Activated CD8-positive, alpha-beta T cell treated with anti-CD3 and anti-CD28 coated beads, Interleukin-2, amount 10 ng/mL, durations not matched to agents 7 days and 5 days (primary cell): Measurements from ENCODE around the gene KCNAB1. TPM values are rescaled to one million over a fixed set of nuclear protein-coding genes. Genes with fewer than 3 reads are reported as not detected.

ENCODE experiments used
- ATAC-seq: fragments of 150-1000 bp; cut with Tn5 transposase; one replicate; pipeline ENCODE4 v1.10.0; 2021; ENCODE audit warnings: moderate library complexity
- CTCF ChIA-PET: fragments of 350-600 bp; sonication (Branson Sonifier 250); formaldehyde crosslinking; loops from one replicate; lab custom pipeline; 2021; ENCODE audit warnings: antibody characterized with exemption; lab: Charles Lee
- POLR2A ChIA-PET: fragments of 350-600 bp; sonication (Branson Sonifier 250); formaldehyde crosslinking; loops from one replicate; lab custom pipeline; 2021; ENCODE audit warnings: antibody characterized with exemption; lab: Charles Lee
- DNase-seq: peaks from one replicate; pipeline ENCODE4 v3.0.0-alpha.2; 2020
- H3K27ac Mint-ChIP-seq: one replicate; pipeline ENCODE4 v1.8.0; 2021; ENCODE audit warnings: mild to moderate bottlenecking, mixed read lengths
- H3K27me3 Mint-ChIP-seq: one replicate; pipeline ENCODE4 v1.8.0; 2021; ENCODE audit warnings: low read depth, mixed read lengths
- H3K36me3 Mint-ChIP-seq: one replicate; pipeline ENCODE4 v1.8.0; 2021; ENCODE audit warnings: low read depth, mixed read lengths
- H3K4me1 Mint-ChIP-seq: one replicate; pipeline ENCODE4 v1.8.0; 2021; ENCODE audit warnings: low read depth, mixed read lengths
- H3K4me3 Mint-ChIP-seq: one replicate; pipeline ENCODE4 v1.8.0; 2021; ENCODE audit warnings: mild to moderate bottlenecking, mixed read lengths
- H3K9me3 Mint-ChIP-seq: one replicate; pipeline ENCODE4 v1.8.0; 2022; ENCODE audit warnings: mixed read lengths; ENCODE audit not compliant: insufficient read depth
- total RNA-seq, 2 experiments: library from RNA; stranded (reverse); gene quantifications; one replicate each; pipeline ENCODE4 v1.2.3, GENCODE V29; 2021

The KCNAB1 gene
- total RNA-seq, 2 experiments from 2014 or later: 0.08 TPM; not detected in 1

DNA sequence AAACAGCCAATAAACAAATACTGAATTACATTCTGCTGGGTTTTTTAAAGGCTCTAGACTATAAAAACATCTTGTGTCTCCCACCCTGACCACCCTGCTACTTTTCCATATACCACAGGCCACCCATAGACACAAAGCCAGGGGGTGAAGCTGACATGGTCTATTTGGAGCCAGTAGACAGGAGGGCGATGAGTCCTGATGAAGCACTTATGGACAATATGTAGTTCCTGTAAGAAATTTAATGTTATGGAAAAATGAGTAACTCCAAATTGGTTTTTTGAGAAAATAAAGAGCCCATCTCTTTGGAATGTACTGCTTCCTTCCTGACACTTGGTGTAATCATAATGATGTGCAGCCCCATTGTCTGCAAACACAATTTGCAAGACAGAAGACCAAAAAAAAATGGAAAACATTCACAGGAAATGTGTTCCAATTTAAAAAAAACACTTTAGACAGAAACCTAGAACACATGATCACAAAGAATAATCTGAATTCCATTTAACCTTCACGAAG is 422.7 kb downstream of the KCNAB1 start:
- POLR2A ChIA-PET: interaction anchor here (0.7 to 1.4 kb wide), 3 partner anchors 11 to 553 kb away, joined by 3 to 7 read pairs (median 3); partner anchors contain the start of gene SSR3
- ATAC-seq: no peak
- H3K36me3 Mint-ChIP-seq: peaks cover 63% of the 10 kb centered on the region
- H3K27ac Mint-ChIP-seq: peak overlapping the region; percentile 3
- H3K27me3 Mint-ChIP-seq: no peaks in the 10 kb centered on the region
- CTCF ChIA-PET: interaction anchor here (0.6 to 4.0 kb wide), 13 partner anchors 8 to 594 kb away, joined by 3 to 23 read pairs (median 4); partner anchors contain the start of gene SSR3
- no peak overlapping the region for H3K4me3 Mint-ChIP-seq
- peaks cover 21% of the 10 kb centered on the region for H3K4me1 Mint-ChIP-seq
- DNase-seq: no peak
- no peaks in the 10 kb centered on the region for H3K9me3 Mint-ChIP-seq

DNA sequence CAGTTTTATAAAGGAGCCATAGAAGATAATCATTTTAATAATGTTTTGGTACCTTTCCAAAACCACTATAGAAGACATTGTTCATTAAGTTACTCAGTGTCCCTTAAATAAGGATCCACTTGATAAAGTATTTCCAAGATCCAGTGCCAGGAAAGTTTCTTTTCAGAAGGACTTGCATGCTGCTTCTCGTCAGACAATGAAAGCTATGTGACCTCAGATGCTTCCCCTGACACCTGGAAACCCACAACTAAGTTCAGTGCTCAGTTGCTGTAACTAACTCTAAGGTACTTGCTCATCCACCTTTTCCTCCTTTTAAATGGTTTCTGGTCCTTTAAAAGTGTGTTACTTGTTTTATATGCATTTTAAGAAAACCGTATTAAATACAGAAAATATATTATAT is 427.3 kb downstream of the KCNAB1 start:
- POLR2A ChIA-PET: interaction anchor here (0.7 kb wide), 1 partner anchor 126 kb away, joined by 3 read pairs; the partner anchor contains the start of gene TIPARP

DNA sequence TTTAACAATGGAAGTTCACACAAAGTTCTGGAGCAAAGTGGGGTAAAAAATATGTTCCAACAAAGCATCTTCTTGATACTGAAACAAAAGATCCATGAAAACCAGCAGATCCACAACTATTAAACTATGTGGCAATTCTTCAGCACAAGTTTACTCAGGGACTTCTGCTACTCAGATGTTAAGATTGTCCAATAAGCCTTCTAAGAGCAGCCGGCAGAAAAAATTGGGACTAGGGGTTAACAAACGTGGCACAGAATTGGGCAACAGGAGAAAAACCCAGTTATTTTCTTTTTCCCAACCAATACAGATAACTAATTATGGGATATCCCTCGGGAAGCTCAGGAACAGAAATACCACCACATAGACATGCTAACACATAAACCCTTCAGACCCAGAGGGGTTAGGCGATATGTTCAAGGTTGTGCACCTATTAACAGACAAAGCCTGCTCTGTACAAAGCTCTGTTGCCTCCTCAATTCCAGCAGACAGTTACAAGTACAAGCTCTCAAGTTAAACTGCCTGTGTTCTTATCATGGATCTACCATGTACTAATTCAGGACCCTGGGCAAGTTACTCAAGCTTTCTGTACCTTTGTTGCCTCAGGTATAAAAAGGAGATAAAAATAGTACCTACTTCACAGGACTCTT is 427.8 kb downstream of the KCNAB1 start:
- H3K27ac Mint-ChIP-seq: no peak overlapping the region
- H3K4me3 Mint-ChIP-seq: no peak overlapping the region
- no peak for DNase-seq
- H3K9me3 Mint-ChIP-seq: no peaks in the 10 kb centered on the region
- H3K36me3 Mint-ChIP-seq: peaks cover 82% of the 10 kb centered on the region
- H3K4me1 Mint-ChIP-seq: peaks cover 57% of the 10 kb centered on the region
- ATAC-seq: no peak
- no peaks in the 10 kb centered on the region for H3K27me3 Mint-ChIP-seq
- ChIA-PET POLR2A (interaction anchor here (0.7 kb wide), 1 partner anchor 126 kb away, joined by 3 read pairs; the partner anchor contains the start of gene TIPARP), CTCF (interaction anchor here (0.7 to 1.1 kb wide), 5 partner anchors 38 to 589 kb away, joined by 3 to 4 read pairs (median 3); partner anchors contain the start of gene TIPARP)

More for the DNA sequence above, 427.3 kb downstream of the KCNAB1 start:
- CTCF ChIA-PET: interaction anchor here (1.1 kb wide), 1 partner anchor 135 kb away, joined by 3 read pairs; no protein-coding TSS in a partner anchor
- Mint-ChIP-seq H3K36me3 (peaks cover 82% of the 10 kb centered on the region), H3K27ac (no peak overlapping the region), H3K4me1 (peaks cover 52% of the 10 kb centered on the region), H3K4me3 (no peak overlapping the region), H3K9me3 (no peaks in the 10 kb centered on the region), H3K27me3 (no peaks in the 10 kb centered on the region)
- no peak for ATAC-seq
- DNase-seq: no peak

DNA sequence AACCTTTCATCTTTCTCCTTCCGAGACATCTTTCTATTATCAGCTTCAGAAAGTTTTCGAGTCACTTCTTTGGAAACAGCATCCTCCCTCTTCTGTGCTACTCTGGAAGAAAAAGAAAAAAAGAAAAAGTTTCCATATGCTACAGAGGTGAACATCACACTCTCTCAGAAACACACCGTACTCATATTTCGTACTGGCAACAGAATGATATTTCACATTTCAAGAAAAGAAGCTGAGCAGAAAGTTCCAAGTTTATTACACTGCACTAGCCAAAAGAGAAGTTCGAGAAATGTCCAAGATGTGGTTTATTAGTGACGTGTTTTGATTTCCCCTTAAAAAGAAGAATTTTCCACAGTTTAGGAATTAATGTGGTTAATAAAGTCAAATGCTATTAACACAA is 428.5 kb downstream of the KCNAB1 start:
- ChIA-PET CTCF (interaction anchor here (0.7 to 1.3 kb wide), 7 partner anchors 8 to 588 kb away, joined by 3 to 5 read pairs (median 3); partner anchors contain the start of gene TIPARP), POLR2A (no interaction called here)
- Mint-ChIP-seq H3K4me1 (peaks cover 64% of the 10 kb centered on the region), H3K4me3 (no peak overlapping the region), H3K27ac (no peak overlapping the region), H3K27me3 (no peaks in the 10 kb centered on the region), H3K36me3 (peaks cover 85% of the 10 kb centered on the region), H3K9me3 (no peaks in the 10 kb centered on the region)
- no peak for DNase-seq
- ATAC-seq: no peak

DNA sequence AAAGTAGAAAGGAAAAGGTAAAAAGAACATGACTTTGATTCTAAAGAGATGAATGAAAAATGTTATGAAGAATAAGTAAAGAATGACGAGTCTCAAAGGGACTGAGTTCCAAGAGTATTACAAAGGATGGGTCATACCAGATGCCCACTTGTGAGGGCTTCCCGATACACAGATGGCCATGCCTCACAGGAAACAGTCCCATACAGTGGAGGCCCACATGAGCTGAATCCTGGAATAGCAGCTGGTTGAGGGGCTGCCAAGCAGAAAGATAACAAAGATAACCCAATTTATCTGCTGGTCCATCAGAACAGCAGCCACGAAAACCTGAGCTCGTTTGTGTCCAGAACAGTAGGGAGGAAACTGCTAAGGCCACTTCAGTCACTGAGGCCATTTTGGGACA is 430.9 kb downstream of the KCNAB1 start:
- ATAC-seq (no peak), DNase-seq (no peak)
- peaks cover 67% of the 10 kb centered on the region for H3K4me1 Mint-ChIP-seq
- no peaks in the 10 kb centered on the region for H3K27me3 Mint-ChIP-seq
- ChIA-PET POLR2A (no interaction called here), CTCF (interaction anchor here (1.0 to 4.1 kb wide), 3 partner anchors 9 to 123 kb away, joined by 3 to 14 read pairs (median 4); partner anchors contain the start of gene TIPARP)
- no peak overlapping the region for H3K4me3 Mint-ChIP-seq
- H3K36me3 Mint-ChIP-seq: peaks cover 77% of the 10 kb centered on the region
- H3K9me3 Mint-ChIP-seq: no peaks in the 10 kb centered on the region
- no peak overlapping the region for H3K27ac Mint-ChIP-seq

DNA sequence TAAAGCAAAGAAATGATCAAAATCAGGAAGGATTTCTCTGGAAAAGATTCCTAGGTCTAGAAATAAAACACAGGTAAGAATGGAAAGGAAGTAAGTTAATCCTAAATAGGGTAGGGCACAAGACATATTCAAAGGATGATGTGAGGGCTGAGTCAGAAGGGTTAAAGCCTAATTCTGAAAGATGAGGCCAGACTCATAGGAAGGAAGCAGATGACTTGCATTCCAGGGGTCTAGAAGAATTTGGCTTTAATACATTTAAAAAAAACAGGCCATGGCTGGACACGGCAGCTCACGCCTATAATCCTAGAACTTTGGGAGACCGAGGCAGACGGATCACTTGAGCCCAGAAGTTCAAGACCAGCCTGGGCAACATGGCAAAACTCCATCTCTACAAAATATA is 431.4 kb downstream of the KCNAB1 start:
- Mint-ChIP-seq H3K4me3 (no peak overlapping the region), H3K36me3 (peaks cover 72% of the 10 kb centered on the region), H3K27ac (no peak overlapping the region), H3K4me1 (peaks cover 63% of the 10 kb centered on the region), H3K9me3 (no peaks in the 10 kb centered on the region), H3K27me3 (no peaks in the 10 kb centered on the region)
- POLR2A ChIA-PET: no interaction called here
- DNase-seq: no peak
- CTCF ChIA-PET: interaction anchor here (1.0 to 4.1 kb wide), 3 partner anchors 9 to 122 kb away, joined by 3 to 14 read pairs (median 4); partner anchors contain the start of gene TIPARP
- ATAC-seq: no peak

DNA sequence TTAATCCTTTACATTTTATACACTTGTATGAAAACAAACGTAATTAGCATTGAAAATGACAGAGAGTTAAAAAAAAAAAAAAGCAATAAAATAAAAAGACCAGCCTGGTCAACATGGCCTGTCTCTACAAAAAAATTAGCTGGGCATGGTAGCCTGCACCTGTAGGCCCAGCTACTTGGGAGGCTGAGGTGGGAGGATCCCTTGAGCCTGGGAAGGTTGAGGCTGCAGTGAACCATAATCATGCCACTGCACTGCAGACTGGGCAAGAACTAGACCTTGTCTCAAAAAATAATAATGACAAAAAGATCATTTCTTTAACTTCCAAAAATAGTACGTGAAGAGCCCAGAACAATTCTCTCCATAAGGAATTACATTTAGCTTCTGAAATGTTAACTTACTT is 432.6 kb downstream of the KCNAB1 start:
- H3K36me3 Mint-ChIP-seq: peaks cover 59% of the 10 kb centered on the region
- DNase-seq (no peak), ATAC-seq (no peak)
- no peaks in the 10 kb centered on the region for H3K9me3 Mint-ChIP-seq
- no peaks in the 10 kb centered on the region for H3K27me3 Mint-ChIP-seq
- H3K4me3 Mint-ChIP-seq: peak overlapping the region; percentile 97
- H3K4me1 Mint-ChIP-seq: peaks cover 56% of the 10 kb centered on the region
- ChIA-PET POLR2A (interaction anchor here (3.5 kb wide), 1 partner anchor 121 kb away, joined by 41 read pairs; the partner anchor contains the start of gene TIPARP), CTCF (interaction anchor here (0.8 to 4.1 kb wide), 5 partner anchors 12 to 578 kb away, joined by 3 to 24 read pairs (median 4); partner anchors contain the start of gene TIPARP)
- H3K27ac Mint-ChIP-seq: no peak overlapping the region

DNA sequence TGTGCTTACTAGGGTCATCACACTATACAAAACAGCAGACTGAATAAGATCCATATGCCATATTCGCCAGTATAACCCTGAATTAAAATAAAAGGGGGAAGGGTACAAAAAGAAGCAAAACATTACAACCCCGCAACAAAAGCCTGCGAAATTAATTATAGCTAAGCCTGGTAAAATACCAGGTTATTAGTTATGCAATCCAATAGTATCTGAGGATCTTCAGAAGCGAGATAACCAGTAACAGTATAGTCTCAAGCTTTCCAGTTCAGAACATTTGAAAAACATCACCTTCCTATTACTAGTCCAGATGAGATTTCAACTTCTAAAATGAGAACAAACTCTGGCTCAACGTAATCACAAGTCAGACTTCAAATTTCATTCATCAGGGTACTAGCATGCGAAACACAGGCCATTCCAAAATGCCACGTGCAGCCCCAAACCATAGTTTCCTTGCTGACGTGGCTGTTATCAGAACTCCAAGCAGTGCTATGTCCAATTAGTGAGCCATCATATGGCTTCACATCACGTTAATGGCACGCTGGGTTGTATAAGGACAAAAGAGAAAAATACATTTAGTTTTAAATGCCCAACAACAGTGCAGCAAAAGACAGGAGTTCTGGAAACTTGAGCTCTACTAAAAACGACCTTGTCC is 433.5 kb downstream of the KCNAB1 start:
- ChIA-PET POLR2A (interaction anchor here (0.7 to 3.5 kb wide), 7 partner anchors 10 to 606 kb away, joined by 3 to 41 read pairs (median 7); partner anchors contain the start of genes CCNL1 and TIPARP), CTCF (interaction anchor here (0.8 to 3.7 kb wide), 14 partner anchors 13 to 583 kb away, joined by 3 to 45 read pairs (median 6); partner anchors contain the start of gene TIPARP)
- peaks cover 51% of the 10 kb centered on the region for H3K36me3 Mint-ChIP-seq
- ATAC-seq (no peak), DNase-seq (no peak)
- peak overlapping the region; percentile 93 for H3K27ac Mint-ChIP-seq
- H3K9me3 Mint-ChIP-seq: no peaks in the 10 kb centered on the region
- peaks cover 54% of the 10 kb centered on the region for H3K4me1 Mint-ChIP-seq
- peak overlapping the region; percentile 97 for H3K4me3 Mint-ChIP-seq
- H3K27me3 Mint-ChIP-seq: no peaks in the 10 kb centered on the region

DNA sequence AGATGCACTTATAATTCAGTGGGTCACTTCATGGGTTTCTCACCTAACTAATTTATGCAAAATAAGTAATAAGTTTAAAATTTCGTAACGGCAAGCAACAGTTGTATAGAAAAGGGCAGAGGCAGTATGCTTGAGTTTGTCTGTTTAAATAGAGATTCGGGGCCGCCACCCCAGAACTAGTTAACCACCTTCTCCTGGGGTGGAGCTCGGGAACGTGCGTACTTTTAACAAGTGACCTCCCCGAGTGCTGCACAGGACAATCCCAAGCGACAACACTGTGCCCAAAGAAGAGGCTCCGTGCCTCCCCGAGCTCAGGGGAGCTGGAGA is 434.1 kb downstream of the KCNAB1 start:
- H3K4me3 Mint-ChIP-seq: peak overlapping the region; percentile 97
- peaks cover 52% of the 10 kb centered on the region for H3K4me1 Mint-ChIP-seq
- ATAC-seq (no peak), DNase-seq (no peak)
- H3K9me3 Mint-ChIP-seq: no peaks in the 10 kb centered on the region
- no peaks in the 10 kb centered on the region for H3K27me3 Mint-ChIP-seq
- peaks cover 45% of the 10 kb centered on the region for H3K36me3 Mint-ChIP-seq
- peak overlapping the region; percentile 93 for H3K27ac Mint-ChIP-seq
- ChIA-PET POLR2A (interaction anchor here (0.7 to 3.5 kb wide), 10 partner anchors 10 to 621 kb away, joined by 3 to 41 read pairs (median 6); partner anchors contain the start of genes CCNL1 and TIPARP), CTCF (interaction anchor here (0.8 to 3.7 kb wide), 19 partner anchors 13 to 620 kb away, joined by 3 to 45 read pairs (median 4); partner anchors contain the start of gene TIPARP)

DNA sequence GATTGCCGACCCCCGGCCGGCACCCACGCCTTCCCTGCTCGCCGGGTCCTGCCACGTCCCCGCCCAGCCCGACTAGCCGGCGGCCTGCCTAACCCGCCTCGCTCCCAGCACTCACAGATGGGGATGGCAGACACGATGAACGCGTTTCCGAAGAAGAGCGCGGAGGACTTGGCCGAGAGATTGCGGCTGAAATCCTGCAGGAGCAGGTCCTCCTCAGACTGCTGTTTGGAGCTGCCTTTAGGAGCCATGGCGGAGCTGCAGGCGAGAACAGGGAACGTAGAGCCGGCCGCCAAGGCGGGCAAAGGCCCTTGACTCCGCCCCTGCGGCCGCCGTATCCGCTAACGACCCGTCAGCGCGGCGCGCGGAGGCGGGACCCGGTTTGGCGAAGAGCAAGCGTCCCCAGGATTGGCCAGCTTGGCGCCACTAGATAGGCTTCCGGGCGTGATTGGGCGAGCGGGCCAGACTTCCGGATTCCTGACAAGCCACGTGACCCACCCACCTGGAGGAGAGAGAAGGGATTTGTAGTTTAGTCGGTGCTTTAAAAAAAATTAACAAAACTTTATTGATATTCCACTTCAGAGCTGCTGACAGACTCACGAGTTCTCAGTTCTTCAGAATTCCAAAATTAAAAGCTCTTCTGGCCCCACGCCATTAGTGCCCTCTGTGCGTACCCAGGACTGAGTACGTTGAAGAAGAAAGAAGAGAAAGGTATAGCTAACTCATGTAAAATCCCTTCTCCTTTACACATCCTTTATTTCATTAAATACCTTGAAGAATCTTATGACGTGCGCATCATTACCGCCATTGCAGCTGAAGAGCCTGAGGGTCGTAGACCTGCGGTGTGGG is 434.7 kb downstream of the KCNAB1 start, which contains the start of gene SSR3:
TSS of gene SSR3 (minus strand) at position 276 of the 846 bp plus-strand sequence. CDS start at position 248, 28 bp downstream.
- H3K9me3 Mint-ChIP-seq: no peaks in the 10 kb centered on the region
- ChIA-PET POLR2A (interaction anchor here (0.8 to 3.5 kb wide), 11 partner anchors 11 to 620 kb away, joined by 3 to 41 read pairs (median 6); partner anchors contain the start of genes CCNL1 and TIPARP), CTCF (interaction anchor here (0.7 to 3.7 kb wide), 21 partner anchors 9 to 620 kb away, joined by 3 to 45 read pairs (median 3); partner anchors contain the start of gene TIPARP)
- H3K4me1 Mint-ChIP-seq: peaks cover 49% of the 10 kb centered on the region
- ATAC-seq: peak; percentile 100
- H3K36me3 Mint-ChIP-seq: peaks cover 41% of the 10 kb centered on the region
- peak within 1 kb of the TSS; percentile 97 for H3K4me3 Mint-ChIP-seq
- no peaks in the 10 kb centered on the region for H3K27me3 Mint-ChIP-seq
- peak within 1 kb of the TSS; percentile 93 for H3K27ac Mint-ChIP-seq
- peak; percentile 99 for DNase-seq
